Stimulated activated CD4-positive, alpha-beta T cell treated with anti-CD3 and anti-CD28 coated beads, Interleukin-4, amount 100 ng/mL, for 48 hours (primary cell): Measurements from ENCODE around the gene MRPL21.

Experiments
- DNase-seq, 2 donors: peaks; one replicate each; pipeline ENCODE4 v3.0.0-alpha.2; 2020; ENCODE audit warnings: low read depth in 2 of 2

The MRPL21 gene

GRCh38 chr11:68935066-68935465 is 31.4 kb upstream of the MRPL21 start:
- no peak for DNase-seq

GRCh38 chr11:68934666-68935065 is 31.0 kb upstream of the MRPL21 start:
- no peak for DNase-seq

- no peak for DNase-seq
These were observed 30.7 kb upstream of the MRPL21 start for GRCh38 chr11:68934321-68934645.

- no peak for DNase-seq
These were observed 30.1 kb upstream of the MRPL21 start for GRCh38 chr11:68933605-68934320.

- DNase-seq = no peak
These were observed 29.4 kb upstream of the MRPL21 start for GRCh38 chr11:68932933-68933577.

GRCh38 chr11:68932358-68932757 is 28.7 kb upstream of the MRPL21 start:
- DNase-seq = no peak

GRCh38 chr11:68931911-68932310 is 28.3 kb upstream of the MRPL21 start:
- DNase-seq = no peak

- no peak for DNase-seq
These were observed 27.6 kb upstream of the MRPL21 start for GRCh38 chr11:68930991-68931855.

- DNase-seq = no peak
These were observed 26.3 kb upstream of the MRPL21 start for GRCh38 chr11:68929706-68930570.

GRCh38 chr11:68929135-68929534 is 25.5 kb upstream of the MRPL21 start:
- no peak for DNase-seq

GRCh38 chr11:68928136-68928880 is 24.7 kb upstream of the MRPL21 start:
- DNase-seq = no peak

- no peak for DNase-seq
These were observed 23.9 kb upstream of the MRPL21 start for GRCh38 chr11:68927280-68928135.

GRCh38 chr11:68925611-68926010 is 22.0 kb upstream of the MRPL21 start:
- no peak for DNase-seq

- DNase-seq = no peak
These were observed 20.7 kb upstream of the MRPL21 start for GRCh38 chr11:68924073-68924925.

GRCh38 chr11:68923614-68924013 is 20.0 kb upstream of the MRPL21 start:
- DNase-seq = no peak

GRCh38 chr11:68916439-68916838 is 12.8 kb upstream of the MRPL21 start:
- DNase-seq = no peak

GRCh38 chr11:68914761-68915160 is 11.1 kb upstream of the MRPL21 start:
- no peak for DNase-seq

- DNase-seq = no peak
These were observed 9.6 kb upstream of the MRPL21 start for GRCh38 chr11:68913188-68913587.

GRCh38 chr11:68912254-68912653 is 8.6 kb upstream of the MRPL21 start:
- no peak for DNase-seq
